Cerebellar cortex (tissue), 1 donor: ENCODE data around the gene CES4A.
"Not testable (repeated sequence)": the region's sequence is repeated elsewhere in the genome, so short reads cannot be mapped to it uniquely, and the experiment has no call there.

ENCODE experiments used
- DNase-seq: peaks from one replicate; pipeline ENCODE4 v3.0.0-alpha.2; 2015; ENCODE audit warnings: low spot score

CES4A gene

DNA sequence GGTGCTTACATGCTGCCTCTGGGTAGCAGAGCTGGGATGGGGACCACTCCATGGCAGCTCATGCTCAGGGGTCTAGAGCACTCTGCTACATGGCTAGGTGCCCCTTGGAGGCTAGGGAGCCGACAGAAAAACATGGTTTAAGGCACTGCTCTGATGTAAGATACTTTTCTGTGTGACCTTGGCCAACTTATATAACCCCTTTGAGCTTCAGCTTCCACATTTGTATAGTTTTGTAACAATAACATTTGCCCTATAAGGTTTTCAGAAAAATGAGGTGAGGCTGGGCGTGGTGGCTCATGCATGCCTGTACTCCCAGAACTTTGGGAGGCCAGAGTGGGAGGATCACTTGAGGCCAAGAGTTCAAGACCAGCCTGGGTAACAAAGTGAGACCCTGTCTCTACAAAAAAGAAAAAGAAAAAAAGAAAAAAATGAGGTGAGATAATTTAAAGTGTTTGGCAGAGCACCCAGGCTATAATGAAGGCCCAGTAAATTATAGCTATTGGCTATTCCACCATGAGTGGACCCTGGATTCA, 3.2 kb downstream of the CES4A start:
- DNase-seq, result no peak

DNA sequence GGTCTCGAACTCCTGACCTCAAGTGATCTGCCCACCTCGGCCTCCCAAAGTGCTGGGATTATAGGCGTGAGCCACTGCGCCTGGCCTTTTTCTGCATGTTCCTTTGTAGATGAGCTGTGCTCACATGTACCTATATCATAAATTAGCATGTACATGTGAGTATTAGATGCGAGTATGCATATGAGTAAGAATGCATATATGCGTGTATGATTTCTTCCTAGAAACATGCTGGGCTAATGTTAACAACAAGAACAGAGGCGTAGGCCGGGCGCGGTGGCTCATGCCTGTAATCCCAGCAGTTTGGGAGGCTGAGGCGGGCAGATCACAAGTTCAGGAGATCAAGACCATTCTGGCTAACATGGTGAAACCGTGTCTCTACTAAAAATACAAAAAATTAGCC, 5.2 kb downstream of the CES4A start:
- DNase-seq, result not testable (repeated sequence)

DNA sequence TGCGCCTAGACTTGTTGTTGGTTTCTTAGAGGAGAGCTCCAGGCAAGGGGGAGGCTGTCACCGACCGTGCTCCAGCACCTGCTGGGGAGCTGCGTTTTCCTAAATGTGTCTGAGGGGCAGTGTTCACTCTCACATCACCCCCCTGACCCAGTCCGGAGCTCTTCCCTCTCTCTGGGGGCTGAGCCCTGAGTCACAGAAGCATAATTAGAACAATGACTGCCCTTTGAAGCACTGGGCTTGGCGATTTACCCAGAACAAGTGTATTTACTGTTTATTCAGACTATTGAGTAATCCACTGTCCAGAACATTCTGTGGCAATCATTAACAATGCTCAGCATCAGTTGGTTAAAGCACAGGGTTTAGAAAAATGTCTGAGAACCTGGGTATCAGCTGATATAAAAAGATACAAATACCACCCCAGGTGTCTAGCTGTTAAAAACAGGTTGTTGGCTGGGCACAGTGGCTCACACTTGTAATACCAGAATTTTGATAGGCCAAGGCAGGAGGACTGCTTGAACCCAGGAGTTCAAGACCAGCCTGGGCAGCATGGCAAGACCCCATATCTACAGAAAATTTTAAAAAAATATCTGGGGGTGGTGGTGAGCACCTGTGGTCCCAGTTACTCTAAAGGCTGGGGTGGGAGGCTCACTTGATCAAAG, 8.1 kb downstream of the CES4A start:
- no peak for DNase-seq

DNA sequence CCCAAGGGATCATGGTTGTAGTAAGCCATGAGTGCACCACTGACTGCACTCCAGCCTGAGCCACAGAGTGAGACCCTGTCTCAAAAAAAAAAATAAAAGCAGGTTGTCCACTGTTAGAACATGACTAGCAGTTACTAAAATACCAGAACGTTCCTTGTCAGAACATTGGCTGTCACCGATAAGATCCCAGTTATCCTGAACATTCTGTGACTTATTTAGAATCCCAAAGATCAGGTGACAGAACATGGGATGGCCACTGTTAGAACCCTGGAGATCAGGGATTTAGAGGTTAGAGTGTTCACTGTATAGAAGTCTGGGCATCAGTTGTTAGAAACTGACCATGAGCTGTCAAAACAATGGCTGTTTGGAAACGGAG, 8.6 kb downstream of the CES4A start:
- DNase-seq, result no peak

DNA sequence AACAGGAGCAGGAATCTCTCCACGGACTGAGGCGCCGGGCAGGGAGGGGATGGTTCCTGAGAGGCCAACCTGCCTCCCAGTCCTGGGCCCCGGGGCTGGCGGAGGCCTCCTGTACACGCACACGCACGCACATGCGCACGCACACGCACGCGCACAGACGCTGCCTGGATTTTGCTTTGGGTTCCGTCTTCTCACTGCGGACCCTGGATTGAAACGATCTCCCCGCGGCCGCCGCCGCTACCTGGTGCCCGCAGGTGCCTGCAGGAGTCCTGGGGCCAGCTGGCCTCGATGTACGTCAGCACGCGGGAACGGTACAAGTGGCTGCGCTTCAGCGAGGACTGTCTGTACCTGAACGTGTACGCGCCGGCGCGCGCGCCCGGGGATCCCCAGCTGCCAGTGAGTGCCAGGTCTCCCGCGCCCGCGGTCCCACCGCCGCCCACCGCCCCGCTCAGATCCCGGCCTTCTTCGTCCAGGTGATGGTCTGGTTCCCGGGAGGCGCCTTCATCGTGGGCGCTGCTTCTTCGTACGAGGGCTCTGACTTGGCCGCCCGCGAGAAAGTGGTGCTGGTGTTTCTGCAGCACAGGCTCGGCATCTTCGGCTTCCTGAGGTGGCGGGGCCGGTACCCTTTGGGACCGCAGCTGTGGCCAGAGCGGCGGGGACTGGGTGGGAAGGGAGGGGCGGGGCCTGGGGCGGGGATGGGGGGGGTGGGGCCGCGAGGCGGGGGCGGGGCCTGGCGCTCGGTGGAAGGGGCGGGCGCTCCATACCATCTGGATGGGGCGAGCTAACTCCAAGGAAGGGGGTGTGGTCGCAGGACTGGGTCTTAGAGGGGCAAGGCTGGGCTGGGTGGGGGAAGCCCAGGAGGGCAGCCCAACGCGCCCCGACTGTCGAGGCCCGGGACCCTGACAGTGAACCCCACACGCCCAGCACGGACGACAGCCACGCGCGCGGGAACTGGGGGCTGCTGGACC, 12.3 kb downstream of the CES4A start:
- DNase-seq, result peak; percentile 81

DNA sequence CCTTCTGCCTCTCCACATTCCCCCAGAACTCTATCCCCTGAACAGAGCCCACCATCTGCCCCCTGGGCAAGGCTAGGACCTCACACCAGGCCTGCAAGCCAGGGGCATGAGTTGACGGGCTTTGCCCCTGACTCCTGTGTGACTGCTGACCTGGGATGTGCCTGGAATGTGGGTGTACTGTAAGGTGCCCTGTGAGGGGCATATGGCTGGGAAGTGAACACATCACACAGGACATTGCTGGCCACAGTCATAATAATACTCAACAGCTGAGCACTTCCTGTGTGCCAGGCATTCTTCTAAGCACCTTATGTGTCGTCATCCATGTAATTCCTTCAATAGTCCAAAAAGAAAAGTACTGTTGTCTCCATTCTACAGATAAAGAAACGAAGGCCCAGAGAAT, 13.3 kb downstream of the CES4A start:
- DNase-seq, result no peak

DNA sequence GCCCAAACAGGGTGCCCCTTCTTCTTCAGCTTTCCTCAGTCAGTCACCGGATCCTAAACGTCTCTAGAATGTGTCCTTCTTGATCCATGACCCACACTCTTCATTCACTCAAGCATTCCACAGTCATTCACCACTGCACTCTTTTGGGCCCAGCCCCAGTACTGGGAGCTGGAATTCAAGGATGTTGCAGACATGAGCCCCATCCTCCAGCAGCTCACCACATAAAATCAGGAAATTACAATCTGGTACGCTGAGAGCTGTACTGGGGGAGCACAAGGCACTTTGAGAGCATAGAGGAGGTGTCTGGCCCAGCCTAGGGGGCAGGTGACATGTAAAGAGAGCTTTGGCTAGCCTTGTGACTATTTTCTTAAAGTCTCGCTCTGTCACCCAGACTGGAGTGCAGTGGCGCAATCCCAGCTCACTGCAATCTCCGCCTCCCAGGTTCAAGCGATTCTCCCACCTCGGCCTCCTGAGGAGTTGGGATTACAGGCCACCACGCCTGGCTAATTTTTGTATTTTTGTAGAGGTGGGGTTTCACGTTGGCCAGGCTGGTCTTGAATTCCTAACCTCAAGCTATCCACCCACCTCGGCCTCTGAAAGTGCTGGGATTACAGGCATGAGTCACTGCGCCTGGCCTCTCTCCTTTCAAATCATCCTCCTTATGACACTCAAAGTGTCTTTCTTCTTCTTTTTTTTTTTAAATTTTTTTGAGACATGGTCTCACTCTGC, 18.7 kb downstream of the CES4A start:
- DNase-seq, result no peak

DNA sequence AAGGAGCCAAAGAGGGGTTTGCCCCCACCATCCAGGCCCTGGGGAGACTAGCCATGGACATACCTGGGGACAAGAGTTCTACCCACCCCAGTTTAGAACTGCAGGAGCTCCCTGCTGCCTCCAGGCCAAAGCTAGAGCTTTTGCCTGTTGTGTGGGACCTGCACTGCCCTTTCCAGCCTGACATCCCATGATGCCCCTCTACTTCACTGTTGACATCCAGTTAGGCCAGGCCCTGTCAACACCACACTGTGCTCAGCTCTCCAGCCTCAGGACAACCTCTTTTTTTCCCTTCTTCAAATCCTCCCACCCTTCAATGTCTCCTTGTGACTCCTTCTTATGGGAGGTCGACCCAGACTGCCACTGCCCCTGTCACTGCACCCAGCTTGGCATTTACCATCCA, 20.8 kb downstream of the CES4A start:
- DNase-seq, result no peak

DNA sequence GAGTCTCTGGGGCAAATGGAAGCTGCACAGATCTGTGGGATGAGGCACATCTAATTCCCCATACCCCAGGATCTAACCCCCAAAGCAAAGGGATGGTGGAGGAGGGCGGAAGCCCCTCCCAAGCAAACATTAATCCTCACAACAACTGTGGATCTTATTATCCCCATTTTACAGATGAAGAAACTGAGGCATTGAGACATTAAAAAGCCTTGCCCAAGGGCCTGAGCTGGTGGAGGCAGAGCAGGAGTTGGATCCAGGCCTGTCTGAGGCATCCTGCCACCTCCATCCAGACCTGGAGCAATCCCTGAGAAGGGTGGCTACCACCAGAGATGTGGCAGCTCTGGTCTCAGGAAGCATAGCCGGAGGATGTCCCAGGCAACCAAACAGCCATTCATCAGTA, 22.9 kb downstream of the CES4A start:
- DNase-seq, result no peak

DNA sequence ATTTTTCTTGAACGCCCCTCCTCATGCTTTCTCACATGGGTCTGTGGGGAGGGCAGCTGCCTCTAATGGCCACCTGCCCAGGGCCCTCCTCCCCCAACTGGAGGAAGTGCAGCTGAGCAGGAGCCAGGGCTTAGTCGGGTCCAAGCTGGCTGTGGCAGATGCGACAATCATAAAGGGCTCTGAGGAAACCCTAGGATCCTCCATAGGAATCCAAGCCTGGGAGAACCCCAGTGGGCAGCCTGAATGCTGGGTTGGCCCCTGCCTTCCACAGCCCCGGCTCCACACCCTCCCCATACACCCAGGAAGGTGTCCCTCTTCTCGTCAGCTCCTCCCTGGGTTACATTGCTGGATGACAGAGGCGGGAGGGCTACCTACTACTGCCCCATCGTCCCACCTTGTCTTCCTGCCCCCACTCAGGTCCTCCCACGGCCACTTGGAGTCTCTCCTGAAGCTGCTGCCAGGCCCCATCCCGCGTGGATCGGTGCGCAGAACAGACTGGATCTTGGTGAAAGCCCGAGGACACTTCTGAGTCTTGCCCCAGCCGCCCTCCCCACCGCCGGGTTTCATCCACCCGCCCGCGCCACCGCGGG, 24.9 kb downstream of the CES4A start:
- no peak for DNase-seq

DNA sequence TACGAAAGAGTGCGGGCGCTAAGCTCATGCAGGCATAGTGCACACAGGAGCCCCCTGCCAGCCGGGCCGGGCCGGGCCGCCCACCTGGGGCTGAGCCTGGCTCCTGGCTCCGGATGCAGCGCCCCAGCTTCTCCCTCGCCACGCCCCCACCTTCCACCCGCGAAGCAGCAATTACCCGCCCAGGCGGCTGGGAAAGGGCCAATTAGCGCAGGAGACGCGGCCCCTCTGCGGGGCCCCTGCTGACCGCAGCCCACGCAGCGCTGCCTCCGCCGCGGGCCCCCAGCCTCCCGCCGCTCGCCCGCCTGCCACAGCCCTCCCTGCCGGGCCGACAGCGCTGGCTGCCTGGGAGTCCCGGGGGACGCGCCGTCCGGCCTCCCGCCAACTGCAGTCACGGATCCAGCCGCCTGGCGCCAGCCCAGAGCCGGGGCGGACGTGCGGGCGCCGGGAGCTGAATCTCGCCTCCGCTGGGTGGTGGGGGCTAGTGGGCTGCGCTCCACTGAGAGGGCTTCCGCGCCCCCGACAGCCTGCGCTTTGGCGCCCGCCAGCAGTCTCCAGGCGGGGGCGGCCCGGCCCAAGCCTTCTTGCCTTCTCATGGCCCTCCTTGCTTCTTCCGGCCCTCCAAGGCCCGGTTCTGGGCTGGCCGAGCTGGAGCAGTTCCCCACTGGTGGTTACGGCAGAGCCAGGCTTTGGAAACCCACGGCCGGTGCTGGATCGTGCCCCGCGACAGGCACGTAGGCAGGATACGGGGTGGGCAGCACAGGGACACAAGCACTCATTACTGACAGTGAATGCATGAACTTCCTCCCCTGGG, 25.6 kb downstream of the CES4A start:
- DNase-seq, result no peak

DNA sequence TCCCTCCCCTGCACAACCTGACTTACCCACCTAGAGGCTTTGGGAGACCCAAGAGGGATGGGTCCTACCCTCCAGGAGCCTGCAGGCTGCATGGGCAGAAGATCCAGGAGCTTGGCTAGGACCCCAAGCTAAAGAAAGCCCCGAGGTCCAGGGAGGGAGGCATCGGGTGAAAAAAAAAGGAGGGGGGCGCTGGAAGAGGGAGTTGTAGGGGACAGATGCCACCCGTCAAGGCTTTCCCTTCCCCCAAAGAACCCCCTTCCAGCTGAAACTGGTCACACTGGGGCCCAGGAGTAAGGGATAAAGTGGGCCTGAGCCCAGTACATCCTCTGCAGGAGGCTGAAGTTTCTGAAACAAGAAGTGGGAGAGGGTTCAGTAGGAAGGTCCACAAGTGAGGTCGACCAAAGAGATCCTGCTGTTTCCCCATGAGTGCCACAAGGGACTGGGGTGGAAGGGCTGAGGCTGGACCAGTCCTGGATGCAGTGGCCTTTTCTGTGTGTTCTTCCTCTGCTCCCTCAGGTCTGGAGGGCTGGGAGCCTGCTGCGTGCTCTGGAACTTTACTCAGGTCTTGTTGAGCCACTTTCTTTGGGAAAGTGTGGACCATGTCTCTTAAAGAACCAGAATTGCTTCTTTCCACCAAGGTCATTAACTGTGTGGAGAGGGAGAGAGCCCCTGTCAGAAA, 26.4 kb downstream of the CES4A start:
- DNase-seq, result no peak

DNA sequence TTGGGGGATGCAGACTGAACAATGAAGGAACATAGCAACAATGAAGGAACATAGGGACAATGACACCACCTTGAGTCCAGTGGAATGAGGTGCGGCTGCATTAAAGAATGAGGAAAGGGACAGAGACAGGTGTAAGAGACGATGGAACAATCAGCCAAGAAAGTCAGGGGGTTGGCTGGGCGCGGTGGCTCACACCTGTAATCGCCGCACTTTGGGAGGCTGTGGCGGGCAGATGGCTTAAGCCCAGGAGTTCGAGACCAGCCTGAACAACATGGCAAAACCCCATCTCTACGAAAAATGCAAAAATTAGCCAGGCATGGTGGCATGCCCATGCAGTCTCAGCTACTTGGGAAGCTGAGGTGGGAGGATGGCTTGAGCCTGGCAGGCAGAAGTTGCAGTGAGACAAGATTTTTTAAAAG, 26.9 kb downstream of the CES4A start:
- peak; percentile 28 for DNase-seq

DNA sequence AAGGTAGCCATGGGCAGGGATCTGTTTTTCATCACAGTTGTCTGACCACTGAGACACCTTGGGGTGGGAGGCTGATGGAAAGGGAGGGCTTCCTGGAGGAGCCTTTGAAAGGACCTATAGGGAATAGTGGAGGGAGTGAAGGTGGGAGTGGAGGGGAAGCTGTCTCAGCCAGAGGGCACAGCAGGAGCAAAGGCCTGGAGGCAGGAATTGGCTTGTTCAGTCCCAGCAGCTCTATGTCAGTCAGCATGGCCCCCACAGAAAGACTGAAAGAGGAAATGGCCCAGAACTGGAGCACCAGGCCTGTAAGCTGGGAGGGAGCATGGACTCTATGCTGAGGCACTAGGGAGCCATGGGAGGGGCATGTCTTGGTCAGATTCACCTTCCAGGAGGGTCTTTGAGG, 27.8 kb downstream of the CES4A start:
- no peak for DNase-seq

DNA sequence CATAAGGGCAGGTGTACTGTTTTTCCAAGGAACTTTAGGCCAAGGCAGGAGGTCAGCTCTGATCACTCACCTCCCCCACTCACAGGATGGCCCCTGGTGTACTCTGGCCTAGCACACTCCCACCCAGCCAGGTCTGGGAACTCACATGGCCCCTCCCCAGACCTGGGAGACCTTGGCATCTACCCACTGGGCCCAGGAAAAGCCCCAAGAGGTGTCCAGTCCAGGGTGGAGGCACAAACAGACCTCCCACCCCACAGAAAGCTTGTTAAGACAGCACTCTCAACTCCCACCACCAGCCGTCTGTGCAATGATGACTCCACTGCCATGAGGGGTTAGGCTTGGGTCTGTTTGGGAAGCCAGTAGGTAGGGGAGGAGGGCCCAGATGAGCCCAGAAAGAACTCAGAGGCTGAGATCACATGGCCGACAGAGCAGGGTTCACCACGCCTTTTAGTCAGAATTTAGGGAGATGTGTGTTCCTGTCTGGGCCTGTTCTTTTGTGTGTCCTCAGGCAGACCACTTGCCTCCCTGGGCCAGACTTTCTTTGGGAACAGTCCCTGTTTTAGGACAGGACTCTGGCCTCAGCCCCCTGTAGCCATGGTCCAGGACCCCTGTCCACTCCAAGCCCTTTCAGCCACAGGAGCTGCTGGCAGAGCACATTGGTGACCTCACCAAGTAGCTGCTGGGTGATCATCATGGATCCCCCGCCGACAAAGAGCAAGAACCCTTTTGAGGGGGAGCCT, 28.5 kb downstream of the CES4A start:
- DNase-seq, result no peak

DNA sequence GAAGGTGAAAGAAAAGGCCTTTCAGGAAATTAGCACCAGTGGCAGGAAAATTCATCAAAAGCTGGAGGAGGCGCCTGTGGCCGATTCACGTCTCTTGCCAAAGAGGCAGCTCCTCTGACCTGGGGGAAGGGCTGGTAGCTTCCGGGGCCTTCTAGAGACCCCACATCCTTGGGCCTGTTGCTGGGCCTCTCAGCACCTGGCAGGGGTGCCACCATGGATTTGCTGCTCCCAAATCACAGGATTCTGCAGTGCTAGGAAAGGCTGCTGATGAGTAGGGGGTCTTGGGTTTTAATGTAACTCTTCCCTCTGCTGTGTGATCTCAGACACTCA, 29.0 kb downstream of the CES4A start:
- DNase-seq, result no peak

DNA sequence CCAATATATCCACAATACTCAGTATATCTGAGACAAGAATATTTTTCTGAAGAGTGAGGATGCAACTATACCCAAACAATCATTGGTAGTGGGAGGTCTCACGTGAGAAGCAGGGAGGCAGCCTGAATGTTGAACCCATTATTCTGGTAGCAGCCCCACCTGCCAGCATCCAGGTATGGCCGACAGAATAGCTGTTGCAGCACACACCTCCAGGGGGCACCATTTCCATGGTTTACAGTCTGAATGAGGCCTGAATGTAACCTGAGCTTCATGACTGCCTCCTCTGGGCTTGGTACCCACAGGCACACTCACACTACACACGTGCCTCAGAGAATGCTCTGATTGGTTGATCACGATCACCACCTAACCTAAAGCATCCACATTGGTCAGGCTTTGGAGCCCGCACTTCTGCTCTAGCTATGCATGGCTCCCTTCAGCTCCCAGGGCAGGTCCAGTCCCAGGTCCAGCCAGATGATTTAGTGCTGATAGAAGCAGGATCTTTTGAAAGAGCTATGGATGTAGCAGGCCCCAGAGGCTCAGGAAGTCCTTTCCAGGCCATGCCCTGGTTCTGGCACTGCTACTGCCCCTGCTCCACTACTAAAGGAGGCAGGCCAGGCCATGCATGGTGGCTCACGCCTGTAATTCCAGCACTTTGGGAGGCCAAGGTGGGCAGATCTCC, 29.6 kb downstream of the CES4A start:
- DNase-seq, result peak; percentile 87

DNA sequence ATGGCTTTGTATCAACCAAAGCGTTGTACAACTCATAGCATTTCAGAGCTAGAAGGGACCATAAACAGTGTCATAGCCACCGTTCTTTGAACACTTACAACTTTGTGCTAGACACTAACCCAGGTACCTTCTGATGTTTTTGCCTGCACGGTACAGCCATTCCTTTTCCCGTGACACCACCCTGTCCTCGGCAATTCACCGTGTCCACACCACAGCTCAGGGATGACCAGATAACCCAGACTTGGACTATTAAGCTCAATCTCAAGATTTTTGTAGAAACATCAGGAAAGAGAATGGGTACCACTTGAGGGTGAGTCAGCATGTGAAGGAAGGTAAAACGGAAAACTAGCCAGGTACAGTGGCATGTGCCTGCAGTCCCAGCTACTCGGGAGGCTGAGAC, 30.8 kb downstream of the CES4A start:
- DNase-seq, result no peak

DNA sequence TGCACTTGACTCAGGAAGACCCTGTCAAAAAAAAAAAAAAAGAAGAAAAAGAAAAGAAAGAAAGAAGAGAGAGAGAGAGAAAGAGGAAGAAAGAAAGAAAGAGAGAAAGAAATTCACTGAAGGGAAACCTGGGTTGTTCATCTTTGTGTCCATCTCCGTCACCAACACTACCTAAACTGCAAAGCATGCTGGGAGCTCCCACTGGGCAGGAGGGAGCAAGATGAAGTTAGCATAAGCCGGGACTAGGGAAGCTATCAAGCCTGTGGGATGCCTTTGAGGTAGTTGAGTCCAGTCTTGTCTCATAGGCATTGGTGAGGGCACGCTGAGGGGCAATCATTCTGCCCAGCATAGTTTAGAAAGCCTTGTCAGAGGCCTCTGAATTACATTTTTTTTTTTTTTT, 32.9 kb downstream of the CES4A start:
- DNase-seq, result no peak
